ENCODE results near the gene TLL1.

- TF ChIP-seq CTCF (IDR thresholded peaks at IDR 0.05; ENCODE audit: extremely low read depth in 1 of 2, insufficient read depth in 1 of 2, low read depth in 1 of 2, low read length in 2 of 2) (no peak), EZH2 (IDR thresholded peaks at IDR 0.05; ENCODE audit: borderline replicate concordance, low read depth, low read length, severe bottlenecking) (no peak), POLR2A (IDR thresholded peaks at IDR 0.05; ENCODE audit: low read depth, low read length) (no peak), JUN (IDR thresholded peaks at IDR 0.05; ENCODE audit: borderline replicate concordance, insufficient read depth, insufficient read length, low read depth) (no peak), MAX (IDR thresholded peaks at IDR 0.05; ENCODE audit: insufficient read depth, insufficient read length) (no peak), POLR2AphosphoS5 (IDR thresholded peaks at IDR 0.05; ENCODE audit: insufficient read depth, low read depth, low read length) (no peak), MYC (IDR thresholded peaks at IDR 0.05; ENCODE audit: low read depth, low read length) (no peak), GATA2 (IDR thresholded peaks at IDR 0.05; ENCODE audit: insufficient read depth, insufficient read length, low read depth, low read length) (no peak)
These were observed 270.2 kb downstream of the TLL1 start for GRCh38 chr4:166143227-166143626.

All from endothelial cell of umbilical vein (primary cell).